GM18870 (cell line): ENCODE data around the gene CNKSR1.
"Not testable (repeated sequence)": the region's sequence is repeated elsewhere in the genome, so short reads cannot be mapped to it uniquely, and the experiment has no call there.

Experiments used
- ATAC-seq: cut with Tn5 transposase; IDR thresholded peaks from one replicate; pipeline ENCODE4 v1.9.1; 2021; ENCODE audit warnings: moderate library complexity; ENCODE audit not compliant: unreplicated experiment

The CNKSR1 gene

DNA sequence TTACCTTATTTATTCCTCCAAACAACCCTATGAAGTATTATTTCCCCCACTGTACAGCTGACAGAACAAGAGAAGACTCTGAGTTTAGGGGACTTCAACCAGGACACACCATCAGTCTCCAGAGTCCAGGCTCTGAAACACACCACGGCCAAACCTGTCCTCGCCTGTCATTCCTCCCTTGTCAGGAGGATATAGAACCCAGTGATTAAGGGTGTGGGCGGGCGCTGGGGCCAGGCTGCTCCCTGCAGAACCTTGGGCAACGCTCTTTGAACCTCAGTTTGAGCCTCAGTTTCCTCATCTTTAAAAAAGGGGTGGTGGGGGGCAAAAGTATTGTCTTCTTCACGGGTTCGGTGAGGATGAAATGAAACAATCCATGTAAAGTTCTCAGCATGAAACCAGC is 47.3 kb downstream of the CNKSR1 start:
- no peak for ATAC-seq

DNA sequence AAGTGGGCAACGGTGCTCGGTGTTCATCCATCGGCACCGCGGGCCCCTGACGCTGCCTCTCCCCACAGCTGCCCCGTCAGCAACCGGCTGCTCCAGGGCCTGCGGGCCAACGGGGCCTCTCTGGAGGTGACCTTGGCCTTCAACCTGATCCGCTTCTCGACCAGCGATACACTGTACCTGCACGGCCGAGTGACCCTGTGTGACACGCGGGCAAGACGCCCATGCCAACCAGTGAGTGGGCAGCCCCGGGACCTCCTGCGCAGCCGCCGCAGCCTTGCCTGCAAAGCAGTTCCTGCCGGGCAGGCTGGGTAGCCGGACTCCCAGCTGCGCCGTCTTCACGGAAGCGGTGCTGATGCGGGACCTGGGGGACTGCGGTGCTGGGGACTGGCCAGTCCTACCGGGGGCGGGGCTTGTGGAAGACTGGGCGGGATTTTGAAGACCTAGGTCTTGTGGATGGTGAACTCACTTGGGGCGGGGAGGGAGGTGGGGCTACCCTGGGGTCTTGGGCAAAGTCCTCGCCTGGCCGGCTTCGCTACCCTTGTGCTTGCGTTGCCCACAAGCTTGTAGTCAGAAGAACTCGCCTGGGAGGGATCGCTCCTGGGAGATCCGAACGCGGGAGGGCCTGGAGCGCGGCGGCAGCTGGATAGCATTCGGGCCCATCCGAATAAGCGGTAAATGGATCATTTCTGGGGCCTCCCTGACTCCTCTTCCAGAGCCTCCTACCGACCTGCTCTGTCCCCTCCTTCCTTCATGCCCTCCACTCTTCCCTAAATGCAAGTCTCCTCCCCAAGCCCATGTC is 47.9 kb downstream of the CNKSR1 start:
- ATAC-seq: no peak

DNA sequence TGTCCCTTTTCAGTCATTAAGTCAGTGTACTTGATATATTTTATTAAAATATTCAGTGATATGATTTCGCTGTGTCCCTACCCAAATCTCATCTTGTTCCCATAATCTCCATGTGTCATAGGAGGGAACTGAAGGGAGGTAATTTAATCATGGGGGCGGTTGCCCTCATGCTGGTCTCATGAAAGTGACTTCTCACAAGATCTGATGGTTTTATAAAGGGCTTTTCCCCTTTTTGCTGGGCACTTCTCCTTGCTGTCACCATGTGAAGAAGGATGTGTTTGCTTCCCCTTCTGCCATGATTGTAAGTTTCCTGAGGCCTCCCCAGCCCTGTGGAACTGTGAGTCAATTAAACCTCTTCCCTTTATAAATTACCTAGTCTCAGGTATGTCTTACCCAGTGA is 53.4 kb downstream of the CNKSR1 start:
- not testable (repeated sequence) for ATAC-seq

DNA sequence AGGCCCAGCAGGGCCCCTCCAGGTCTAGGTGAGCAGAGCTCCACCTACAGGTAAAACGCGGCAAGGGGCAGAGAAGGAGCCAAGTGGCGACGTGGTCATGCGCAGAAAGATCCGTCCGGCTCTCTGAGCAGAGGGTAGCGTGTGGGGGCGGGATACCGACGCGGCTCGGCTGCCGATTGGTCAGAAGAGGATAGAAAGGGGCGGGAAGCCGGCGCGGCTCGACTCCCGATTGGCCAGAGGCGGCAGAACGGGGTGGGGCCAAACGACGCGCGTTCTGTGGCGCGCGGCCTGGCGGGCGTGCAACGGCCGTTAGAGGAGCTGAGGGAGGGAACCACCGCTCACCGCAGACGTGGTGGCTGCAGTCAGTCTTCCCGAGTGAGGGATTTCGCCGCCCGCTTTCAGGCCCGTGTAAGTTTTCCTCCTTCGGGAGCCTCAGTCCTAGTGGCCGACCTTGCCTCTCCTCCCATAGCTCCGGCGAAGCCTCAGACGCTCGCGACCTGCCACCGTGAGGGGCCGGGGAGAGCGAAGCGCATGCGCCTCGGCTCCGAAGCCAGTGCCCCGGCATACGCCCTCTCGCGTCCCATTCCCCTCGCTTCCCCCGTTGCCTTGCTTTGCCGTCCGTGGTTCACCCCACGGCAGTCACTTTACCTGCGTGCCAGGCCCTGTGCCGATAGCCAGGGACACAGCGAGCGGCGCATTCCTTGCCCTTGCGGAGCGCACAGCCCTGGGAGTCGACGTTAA is 56.8 kb downstream of the CNKSR1 start, which contains the start of gene CEP85:
Gene CEP85, plus strand, starts transcription at position 298 of the 741 bp plus-strand sequence. CDS start 5,584 bp downstream, outside the sequence.
- ATAC-seq: peak; percentile 76

DNA sequence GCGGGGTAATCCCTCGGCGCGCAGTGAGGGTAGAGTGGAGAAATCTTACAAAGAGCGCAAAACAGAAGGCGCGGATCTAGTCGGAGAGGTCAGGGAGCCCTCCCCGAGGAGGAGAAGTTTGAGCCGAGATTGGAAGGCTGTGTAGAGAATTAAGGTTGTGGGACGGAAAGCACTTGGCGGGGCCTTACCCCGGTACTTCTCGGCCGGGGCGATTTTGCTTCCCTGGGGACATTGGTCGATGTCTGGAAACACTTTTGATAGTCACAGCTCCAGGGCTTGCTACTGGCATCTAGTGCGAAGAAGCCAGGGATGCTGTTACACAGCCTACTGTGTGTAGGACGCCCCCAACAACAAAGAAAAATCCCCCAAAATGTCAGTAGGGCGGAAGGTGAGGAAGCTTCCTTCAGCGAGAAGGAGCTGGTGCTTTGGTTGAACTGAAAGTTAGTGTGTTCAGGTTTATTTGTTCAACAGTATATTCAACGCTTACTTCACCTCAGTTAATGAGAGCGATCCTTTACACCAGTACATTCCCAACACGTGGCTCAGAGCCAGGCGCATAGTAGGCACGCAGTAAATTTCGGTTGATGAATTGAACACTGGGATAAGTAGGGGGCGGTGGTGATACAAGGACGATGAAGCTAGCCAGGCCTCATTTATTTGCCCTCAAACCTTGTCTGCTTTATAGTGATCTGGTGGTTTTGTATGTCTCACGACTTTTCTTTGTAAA is 57.5 kb downstream of the CNKSR1 start:
- no peak for ATAC-seq

DNA sequence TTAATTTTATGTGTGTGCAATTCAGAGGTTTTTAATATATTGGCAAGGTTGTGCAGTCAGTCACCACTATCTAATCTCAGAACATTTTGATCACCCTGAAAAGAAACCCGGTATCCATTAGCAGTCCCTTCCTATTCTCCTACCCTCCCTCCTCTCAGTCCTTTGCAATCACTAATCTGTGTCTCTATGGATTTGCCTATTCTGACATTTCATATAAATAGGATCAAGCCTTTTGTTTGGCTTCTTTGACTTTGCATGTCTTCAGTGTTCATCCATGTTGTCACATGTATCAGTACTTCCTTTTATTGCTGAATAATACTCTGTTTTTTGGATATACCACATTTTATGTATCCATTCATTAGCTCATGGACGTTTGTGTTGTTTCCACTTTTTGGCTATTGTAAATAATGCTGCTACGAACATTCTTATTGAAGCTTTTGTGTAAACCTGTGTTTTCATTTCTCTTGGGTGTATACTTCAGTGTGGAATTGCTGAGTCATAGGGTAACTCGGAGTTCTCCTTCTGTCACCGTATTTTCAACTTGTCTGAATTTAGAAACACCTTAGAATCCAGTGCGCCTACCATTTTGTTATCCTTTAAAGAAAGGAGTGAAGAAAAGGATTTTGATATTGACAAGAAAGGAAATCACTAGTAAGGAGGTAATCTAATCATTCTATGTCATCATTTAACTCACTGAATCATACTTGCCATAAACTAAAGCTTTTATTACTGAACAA is 60.1 kb downstream of the CNKSR1 start:
- no peak for ATAC-seq
